Stimulated activated CD4-positive, alpha-beta T cell treated with anti-CD3 and anti-CD28 coated beads, Interleukin-4, amount 100 ng/mL, for 48 hours (primary cell): ENCODE measurements around the gene TRIO.

Experiments
- DNase-seq, 2 donors: peaks; one replicate each; pipeline ENCODE4 v3.0.0-alpha.2; 2020; ENCODE audit warnings: low read depth in 2 of 2

The TRIO gene

DNA sequence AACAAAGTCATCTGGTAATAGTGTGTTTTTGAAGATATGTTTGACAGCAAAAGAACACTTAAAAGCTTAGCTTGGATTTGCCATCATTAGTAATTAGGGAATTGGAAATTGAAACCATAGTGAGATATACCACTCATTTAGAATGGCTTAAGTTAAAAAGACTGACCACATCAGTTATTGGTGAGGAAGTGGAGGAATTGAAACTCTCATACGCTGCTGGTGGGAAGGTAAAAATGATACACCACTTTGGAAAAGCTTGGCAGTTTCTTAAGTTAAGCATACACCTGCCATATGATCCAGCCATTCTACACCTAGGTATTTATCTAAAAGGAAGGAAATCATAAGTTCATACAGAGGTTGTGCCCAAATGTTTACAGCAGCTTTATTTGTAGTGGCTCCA is 213.2 kb downstream of the TRIO start:
- DNase-seq = no peak

DNA sequence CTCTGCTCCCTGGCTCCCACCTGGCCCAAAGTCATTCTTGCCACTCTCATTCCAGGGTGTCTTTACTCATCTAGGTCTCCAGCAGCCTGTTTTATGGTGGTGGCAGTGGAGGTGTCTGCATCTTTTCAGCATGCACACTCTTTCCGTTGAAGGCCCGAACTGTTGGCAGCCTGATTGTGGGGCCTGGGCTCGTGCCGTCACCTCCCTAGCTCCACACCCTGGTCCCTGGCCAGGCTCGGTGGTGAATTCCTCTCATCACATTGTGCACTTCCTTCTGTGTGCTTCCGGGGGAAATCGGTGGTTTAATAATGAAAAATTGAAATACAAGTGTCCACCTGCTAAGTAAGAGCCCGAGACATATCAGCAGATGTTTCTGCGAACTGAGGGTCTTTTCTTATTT is 214.3 kb downstream of the TRIO start:
- no peak for DNase-seq

DNA sequence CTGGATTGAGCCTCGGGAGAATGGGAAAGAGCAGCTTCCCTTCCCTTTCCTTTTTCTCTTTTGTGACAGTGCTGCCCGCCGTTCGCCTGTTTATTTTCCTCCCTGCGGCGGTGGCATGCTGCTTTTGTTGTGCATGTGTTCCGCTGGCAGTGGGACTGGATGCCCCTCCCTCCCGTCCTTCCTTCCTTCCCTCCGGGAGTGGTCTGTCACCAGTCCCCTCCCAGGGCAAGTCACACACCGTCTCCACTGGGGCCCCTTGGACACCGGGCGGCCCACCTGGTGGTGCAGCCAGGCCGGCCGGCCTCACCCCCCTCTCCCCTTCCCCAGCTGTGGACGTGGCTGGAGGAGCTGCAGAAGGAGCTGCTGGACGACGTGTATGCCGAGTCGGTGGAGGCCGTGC is 214.7 kb downstream of the TRIO start:
- DNase-seq = no peak

DNA sequence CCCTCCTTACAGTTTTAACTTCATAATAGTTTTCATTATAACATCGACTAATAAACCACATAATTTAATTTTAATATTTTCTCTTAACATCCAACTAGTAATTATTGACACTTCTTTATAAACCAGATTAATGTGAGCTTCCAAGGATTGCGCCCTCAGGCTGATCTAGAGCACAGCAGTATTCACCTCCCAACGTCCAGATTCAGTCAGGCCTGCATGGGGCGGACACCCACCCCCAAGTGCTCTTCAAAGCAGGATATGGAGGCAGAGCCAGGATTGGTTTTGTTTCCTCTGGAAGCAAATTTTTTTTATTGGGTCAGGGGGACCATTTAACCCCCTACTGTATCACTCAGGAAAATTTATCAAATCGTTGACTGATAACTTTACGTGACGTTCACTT is 215.4 kb downstream of the TRIO start:
- no peak for DNase-seq

DNA sequence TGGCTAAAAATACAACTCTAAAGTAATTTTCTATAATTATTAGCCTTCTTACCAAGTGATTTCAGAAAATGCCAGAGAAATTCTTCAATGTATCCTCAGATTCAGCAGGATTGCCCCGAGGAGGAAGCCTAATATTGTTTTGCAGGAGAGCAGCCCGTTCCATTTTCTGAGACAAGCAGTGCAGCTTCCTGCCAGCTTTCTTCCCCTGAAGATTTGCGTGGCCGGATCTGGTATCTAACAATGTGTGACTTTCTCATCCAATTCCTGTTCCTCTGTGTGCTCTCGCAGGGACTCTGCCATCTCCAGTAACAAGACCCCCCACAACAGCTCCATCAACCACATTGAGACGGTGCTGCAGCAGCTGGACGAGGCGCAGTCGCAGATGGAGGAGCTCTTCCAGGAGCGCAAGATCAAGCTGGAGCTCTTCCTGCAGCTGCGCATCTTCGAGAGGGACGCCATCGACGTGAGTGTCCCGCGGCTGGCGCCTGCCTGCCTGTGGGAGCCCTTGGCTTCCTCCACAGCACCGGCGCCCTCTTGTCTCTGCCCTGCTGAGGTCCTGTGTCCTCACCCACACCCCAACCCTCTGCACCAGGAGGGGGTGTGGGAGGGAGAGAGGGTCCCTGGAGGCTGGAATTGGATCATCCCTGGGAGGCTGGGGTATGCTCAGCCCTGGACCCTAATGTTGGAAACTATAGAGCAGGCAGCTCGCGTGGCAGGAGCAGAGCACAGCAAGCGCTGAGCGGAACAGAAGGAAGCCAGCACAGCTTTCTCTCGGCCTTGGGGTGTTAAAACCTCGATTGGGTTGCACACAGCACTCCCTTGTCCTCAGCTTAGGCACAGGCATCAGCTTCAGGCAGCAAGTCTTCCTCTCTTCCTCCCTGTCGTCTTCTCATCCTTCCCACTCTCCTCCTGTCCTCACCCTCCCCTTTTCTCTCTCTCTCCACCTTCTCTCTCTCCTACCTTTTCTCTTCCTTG is 216.2 kb downstream of the TRIO start:
- no peak for DNase-seq

DNA sequence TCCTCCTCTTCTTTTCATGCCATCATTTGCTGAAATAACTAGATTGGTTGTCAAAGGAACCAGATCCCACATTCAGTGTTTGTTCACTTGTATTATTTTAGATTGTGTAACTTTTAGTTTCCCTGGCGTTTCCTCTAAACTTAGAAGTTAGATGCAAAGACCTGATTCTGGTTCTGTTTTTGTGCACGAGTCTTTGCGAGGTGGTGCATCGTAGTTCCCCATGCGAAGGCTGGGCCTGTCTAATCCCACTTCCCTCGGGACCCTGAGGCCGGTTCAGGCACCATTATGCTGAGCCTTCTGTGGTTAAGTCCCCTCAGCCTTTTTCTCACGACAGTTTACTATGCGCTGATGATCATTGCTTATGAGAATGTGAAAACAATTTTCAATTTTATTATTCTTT is 219.3 kb downstream of the TRIO start:
- no peak for DNase-seq

DNA sequence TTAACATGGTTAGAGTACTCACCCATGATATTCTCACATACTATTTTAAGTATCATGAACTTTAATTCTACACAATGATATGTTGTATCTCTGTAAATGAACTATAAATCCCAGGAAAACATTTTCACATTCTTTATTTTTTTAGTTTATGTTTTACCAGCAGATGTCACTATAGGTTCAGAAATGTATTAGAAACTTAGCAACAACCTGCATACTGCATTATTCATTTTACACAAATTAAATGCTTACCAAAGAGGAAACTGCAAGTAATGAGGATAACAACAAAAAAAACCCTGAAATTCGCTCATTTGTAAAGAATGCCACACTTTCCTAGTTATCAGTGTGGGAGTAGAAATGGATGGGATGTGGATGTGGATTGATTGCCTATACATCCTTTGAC is 221.0 kb downstream of the TRIO start:
- DNase-seq = no peak

DNA sequence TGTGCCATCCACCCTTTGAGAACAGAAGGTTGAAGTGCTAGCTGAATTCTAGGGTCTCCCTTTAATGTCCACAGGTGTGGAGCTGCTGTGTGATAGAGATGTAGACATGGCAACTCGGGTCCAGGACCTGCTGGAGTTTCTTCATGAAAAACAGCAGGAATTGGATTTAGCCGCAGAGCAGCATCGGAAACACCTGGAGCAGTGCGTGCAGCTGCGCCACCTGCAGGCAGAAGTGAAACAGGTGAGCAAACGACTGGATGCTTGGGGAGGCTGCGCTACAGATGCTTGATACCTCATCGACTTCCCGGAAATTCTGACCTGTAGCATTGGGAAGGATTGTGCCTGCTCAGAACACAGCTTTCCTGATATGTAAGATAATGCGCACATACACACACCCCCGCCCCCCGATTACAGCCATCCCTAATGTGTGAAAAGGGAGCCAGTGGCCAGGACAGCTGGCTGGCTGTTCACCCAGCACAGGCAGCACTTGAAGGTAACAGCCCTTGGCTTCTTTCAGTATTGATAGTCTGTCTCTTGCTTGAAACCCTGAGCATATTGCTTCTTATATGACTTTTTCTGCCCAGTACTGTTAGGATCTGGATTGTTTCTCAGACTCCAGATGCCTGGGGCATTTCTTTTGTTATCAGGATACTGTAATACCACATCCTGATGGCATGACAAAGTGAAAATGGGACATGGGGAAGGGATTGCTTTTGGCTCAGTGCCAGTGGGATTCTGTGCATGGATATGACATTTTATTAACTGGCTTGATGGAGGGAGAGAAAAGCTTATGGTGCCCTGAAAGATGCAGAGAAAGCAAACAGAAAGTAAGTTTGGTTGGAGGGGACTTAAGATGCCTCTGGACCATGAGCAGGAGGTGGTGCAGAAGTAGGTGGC is 221.7 kb downstream of the TRIO start:
- no peak for DNase-seq

DNA sequence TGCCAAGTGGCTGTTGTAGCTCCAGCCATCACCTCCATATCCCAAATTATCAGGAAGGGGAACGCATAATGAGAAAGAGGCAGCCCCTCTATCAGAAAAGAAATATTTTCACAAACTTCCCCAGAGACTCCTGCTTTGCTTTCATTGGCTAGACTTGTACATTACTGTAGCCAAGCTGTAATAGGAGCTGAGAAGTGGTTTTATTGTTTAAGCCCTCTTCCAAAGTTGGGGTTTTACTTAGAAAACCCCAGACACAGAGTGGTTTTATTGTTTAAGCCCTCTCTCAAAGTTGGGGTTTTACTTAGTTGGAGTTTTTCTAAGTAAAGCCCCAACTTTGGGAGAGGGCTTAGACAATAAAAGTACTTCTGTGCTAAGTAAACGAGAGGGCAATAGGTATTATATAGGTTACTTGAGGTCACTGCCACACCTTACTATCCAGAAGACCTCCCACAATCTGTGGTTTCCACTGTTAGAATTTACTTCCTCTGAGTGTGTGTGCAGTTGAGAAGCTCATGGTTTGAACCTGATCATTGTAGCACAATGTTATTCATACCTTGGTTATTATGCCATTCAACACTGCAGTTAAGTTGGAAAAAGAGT is 222.8 kb downstream of the TRIO start:
- no peak for DNase-seq

DNA sequence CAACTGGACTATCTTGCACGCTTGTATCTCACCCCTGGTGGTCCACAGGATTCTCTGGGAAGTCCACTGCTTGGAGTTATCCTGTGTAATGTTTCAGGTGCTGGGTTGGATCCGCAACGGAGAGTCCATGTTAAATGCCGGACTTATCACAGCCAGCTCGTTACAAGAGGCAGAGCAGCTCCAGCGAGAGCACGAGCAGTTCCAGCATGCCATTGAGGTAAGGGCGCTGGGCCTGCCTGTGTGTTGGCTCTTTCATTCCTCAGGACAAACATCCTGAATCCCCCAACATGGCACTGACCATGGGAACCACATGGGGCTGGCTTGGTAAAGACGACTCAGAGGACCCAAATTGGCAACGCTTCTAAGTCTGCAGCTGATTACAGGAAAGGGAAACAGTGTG is 223.6 kb downstream of the TRIO start:
- no peak for DNase-seq

DNA sequence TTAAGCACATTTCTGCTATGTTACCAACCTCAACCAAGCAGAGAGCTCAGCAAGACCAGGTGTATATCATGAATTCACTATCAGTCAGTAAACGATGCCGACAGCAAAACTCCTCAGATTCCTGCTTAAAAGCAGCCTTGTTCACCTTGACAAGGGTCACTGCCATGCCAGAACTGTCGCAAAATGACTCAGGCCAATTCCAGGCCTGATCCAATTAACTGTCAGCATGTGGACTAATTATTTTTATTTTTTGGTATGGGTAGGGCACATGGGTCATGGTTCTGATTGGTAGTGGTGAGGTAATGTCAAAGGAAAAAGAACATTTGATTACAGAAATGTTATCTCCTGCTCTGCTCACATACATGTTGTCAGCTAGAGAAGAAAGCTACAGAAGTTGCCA is 224.2 kb downstream of the TRIO start:
- DNase-seq = no peak

DNA sequence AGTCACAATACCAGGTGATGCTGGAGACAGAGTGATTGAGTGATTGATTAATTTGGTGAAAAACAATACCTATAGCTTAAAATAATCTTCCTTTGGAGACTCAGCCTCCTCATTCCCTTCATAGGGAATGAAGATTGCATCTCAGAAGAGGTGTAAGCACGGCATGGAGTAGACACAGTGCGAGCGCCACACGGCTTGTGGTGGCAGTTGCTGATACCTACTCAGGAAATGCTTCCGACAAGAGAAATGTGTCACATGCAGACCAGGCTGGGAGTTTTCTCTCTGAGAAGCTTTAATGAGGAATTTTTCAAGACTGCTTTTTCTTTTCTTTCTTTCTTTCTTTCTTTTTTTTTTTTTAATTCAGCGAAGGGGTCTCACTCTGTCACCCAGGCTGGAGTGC is 226.6 kb downstream of the TRIO start:
- DNase-seq = no peak

DNA sequence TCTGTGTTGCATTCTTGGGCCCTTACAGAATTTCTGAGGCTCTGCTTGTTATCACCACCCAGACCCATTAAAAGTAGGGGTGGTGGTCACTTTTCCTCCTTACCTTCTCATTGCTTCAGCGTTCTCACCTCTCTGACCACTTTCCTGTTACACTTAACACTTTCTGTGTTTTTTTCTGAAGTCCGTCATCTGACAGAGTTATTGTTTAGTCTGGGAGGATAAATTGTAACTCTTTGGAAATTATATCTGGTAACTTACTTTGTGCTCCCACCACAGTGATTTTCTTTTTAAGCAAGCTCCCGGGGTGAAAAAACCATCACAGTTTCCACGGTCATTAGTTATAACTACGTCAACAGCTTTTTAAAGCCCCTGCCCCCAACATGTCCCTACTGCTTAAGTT is 227.2 kb downstream of the TRIO start:
- DNase-seq = no peak

DNA sequence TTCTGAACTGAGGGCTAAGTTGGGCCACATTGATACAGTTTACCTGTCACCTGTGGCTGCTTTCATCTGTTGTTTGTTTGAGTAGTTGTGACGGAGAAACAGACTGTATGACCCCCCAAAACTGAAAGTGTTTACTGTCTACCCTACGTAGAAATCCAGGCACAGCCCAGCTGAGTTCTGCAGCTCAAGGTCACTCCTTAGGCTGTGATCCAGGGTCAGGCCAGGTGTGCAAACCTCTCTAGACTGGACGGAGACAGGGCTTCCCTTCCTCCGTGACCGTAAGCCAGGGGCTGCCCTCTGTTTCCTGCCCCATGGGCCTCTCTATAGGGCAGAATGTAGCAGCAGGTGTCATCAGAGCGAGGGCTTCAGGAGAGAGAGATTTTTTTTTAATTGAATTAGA is 230.5 kb downstream of the TRIO start:
- DNase-seq = no peak

DNA sequence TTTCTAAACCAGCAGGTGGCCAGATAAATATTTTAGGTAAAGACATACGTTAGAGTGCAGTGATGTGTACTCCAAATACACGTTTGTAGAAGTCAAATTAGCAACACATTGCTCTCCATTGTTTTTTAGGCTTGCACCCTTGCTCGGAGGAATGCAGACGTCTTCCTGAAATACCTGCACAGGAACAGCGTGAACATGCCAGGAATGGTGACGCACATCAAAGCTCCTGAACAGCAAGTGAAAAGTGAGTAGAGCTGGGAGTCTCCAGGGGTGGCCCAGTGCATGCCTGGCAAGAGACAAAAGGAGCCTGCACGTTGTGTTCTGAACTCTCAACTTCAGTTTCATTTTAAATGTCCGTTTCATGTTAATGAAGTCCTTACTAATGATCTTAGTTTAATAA is 231.0 kb downstream of the TRIO start:
- DNase-seq = no peak

DNA sequence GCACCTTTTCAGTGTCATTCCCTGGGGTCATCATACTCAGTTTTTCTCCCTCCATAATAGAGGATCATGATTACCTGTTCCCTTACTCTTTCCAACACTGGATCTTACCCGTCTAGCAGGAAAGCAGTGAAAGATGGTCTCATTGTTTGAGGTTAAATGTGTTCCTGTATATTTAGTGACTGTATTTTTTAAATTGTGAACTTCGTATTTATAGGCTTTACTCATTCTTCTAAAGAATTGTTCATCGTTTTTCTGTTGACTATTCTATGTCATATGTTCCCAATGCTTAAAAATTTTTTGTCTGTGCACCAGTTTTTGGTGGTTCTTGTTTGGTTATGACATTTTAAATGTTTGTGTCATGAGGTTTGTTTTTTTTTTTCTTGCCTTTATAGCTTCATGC is 233.6 kb downstream of the TRIO start:
- DNase-seq = no peak

DNA sequence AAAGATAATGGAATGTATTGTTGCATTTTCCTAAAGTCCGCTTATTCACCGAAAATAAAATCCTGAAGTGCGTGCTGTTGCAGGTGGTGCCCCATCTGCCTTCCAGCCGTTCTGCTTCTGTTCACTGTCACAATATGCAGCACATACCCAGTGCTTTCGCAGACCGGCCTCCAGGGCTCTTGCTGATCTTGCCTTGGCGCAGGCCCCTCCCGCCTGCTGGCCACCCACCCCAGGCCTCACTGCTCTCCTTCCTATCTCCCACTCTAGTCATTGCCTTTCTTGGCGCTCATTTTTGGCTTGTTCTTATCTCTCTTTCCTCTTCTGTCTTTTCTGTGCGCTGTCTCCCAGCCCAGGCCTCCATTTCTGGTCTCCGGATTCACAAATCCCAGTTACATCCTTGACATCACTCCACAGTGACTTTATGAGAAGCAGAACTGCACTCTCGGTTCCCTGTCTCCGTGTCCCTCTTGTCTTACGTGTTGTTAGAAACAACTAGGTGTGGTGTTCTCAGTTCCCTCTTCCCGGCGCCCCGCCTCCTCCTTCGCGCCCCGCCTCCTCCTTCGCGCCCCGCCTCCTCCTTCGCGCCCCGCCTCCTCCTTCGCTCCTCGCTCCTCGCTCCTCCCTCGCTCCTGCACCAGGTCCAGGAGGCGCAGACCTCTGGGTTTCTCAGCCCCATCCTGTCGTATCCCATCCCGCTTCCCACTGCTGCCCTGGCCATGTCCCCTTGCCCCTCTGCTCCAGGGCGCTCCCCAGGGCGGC is 236.8 kb downstream of the TRIO start:
- no peak for DNase-seq

DNA sequence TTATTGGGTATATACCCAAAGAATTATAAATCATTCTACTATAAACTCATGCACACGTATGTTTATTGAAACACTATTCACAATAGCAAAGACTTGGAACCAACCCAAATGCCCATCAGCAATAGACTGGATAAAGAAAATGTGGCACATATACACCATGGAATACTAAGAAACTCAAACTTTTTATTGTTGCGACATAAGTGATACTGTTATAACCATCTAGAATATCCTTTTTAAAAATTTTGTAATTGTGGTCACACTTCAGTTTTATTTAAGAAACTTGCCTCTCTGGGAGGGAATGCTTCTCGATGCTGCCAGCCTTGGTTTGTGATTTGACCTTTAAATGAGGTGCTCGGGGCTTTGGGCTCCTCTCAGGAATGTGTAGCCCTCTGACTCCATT is 237.6 kb downstream of the TRIO start:
- DNase-seq = no peak

DNA sequence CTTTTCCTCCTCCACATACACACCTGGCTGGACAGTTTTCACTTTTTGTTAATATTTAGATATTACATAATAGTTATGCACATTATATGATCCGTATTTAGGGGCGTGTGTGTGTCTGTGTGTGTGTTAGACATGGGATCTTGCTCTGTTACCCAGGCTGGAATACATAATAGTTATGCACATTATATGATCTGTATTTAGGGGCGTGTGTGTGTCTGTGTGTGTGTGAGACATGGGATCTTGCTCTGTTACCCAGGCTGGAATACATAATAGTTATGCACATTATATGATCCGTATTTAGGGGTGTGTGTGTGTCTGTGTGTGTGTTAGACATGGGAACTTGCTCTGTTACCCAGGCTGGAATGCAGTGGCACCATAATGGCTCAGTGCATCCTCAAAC is 239.5 kb downstream of the TRIO start:
- no peak for DNase-seq

DNA sequence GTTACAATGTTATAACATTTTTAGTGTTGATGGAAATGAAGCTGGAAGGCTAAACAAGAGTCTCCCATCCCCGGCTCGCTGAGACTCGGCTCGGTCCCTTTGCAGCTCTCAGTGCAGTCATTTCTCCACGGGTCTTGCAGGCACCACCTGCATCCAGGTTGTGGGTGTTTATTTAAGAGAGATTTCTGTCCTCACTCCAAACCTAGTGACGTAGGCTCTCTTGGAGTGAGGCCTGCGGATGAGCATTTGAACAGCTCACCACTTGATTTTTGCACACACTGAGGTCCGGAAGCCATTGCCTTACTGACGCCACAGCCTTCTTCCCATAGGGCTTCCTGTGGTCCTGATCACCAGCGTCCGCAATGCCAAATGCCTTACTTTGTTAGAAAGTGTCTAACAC is 240.8 kb downstream of the TRIO start:
- no peak for DNase-seq

DNA sequence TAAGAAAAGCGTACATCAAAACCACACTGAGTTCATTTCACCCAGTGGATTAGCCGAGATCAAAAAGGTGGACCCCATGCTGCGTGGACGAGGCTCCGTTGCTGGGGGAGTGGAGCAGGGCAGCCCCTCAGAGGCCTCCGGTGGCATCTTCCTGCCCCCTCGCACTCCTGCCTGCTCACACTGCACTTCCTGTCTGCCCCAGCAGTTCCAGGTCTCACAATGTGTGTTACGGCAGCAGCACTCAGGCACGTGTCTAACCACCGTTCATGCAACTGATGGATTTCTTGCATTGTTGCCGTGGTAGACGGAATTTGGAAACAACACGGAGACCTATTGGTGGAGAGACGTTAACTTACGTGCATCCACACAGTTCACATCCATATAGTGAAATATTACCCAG is 241.9 kb downstream of the TRIO start:
- no peak for DNase-seq
